Stimulated activated CD4-positive, alpha-beta T cell treated with anti-CD3 and anti-CD28 coated beads, Interleukin-12 subunit alpha, Interleukin-12 subunit beta, amount 100 ng/mL, for 48 hours (primary cell): Measurements from ENCODE around the gene ADAMTSL5.
"Not testable (repeated sequence)": the region's sequence is repeated elsewhere in the genome, so short reads cannot be mapped to it uniquely, and the experiment has no call there.

Experiments used
- DNase-seq, 3 donors: peaks; one replicate each; pipeline ENCODE4 v3.0.0-alpha.2; 2020; ENCODE audit warnings: low read depth in 2 of 3, low spot score in 1 of 3

The ADAMTSL5 gene

GRCh38 chr19:1514295-1514661 lies 1.5 kb upstream of the ADAMTSL5 start:
- DNase-seq, result no peak

- DNase-seq, result peak; percentile 60 to 68 (median 66)
Measured at GRCh38 chr19:1513499-1514294, 878 bp upstream of the ADAMTSL5 start.

GRCh38 chr19:1511318-1512317 lies 1.2 kb downstream of the ADAMTSL5 start:
- DNase-seq, result no peak

DNA sequence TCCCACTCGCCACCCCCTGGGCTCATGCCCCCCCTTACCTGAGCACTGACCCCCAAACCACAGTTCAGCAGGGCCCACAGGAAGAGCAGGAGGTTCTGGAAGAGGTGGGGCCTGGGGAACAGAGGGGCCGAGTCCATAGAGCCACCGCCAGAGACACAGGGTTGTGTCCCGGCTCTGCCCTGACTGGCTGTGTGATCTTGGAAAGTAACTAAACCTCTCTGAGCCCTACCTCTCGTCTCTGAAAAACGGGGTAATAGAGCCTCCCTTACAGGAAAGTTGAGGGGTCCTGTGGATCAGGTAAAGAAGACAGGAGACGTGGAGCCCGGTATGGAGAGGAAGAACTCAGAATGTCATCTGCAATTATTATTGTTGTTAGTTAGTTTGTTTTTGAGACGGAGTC lies 2.0 kb downstream of the ADAMTSL5 start:
- DNase-seq, result no peak

DNA sequence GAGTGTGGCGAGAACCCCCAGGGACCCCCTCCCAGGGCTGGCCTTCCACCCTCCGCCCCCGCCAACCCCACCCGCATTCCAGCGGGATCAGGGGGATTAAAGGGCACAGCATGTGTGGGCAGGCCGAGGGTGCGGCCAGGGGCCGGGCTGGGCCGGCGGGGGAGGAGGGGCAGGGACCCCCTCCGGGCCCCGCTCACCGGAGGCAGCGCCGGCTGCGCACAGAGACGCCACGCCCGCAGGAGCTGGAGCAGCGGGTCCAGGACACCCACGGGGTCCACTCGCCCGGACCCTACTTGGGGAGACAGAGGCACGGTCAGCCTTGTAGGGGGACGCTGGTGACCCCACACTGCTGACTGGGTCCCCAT lies 2.4 kb downstream of the ADAMTSL5 start:
- DNase-seq, result no peak

- no peak for DNase-seq
Measured at GRCh38 chr19:1509602-1510441, 3.0 kb downstream of the ADAMTSL5 start.

DNA sequence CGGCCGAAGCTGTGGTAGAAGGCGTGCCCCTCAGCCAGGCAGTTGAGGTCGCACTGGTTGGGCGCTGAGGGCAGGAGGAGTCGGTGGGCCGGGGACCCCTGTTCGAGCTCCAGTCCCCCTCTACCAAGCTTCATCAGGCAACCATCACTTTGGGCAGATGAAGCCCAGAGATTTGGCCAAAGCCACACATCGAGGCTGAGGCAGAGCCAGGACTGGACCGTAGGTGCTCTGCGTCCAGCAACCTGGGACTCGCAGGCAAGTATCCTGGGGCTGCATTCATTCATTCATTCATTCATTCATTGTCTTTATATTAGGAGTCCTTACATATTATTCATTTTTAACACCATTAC lies 4.3 kb downstream of the ADAMTSL5 start:
- DNase-seq, result no peak

GRCh38 chr19:1507763-1508506 lies 4.9 kb downstream of the ADAMTSL5 start:
- peak; percentile 86 to 95 (median 88) for DNase-seq

DNA sequence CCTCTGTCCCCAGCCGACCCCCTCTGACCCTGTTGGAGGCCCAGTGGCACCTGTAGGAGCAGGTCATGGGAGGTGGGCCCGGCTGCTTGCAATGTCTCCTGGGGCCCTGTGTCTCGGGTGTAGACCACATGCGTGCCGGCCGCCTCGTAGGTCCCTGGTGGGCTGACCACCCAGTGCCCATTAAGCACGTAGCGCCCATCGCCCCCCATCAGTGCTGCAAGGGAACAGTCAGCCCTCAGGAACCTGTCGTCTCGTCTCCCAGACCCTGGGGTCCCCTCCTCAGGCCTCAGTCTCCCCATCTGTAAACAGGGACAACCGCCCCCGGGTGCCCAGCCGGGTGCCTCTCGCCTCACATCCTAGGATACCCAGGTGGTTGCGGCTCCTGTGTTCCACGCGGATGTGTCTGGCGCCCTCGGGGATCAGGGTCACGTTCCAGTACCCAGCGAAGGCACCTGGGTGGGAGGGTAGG lies 5.6 kb downstream of the ADAMTSL5 start:
- no peak for DNase-seq

GRCh38 chr19:1505991-1506881 lies 6.6 kb downstream of the ADAMTSL5 start:
- no peak for DNase-seq

- no peak for DNase-seq
Measured at GRCh38 chr19:1505012-1505411, 7.8 kb downstream of the ADAMTSL5 start.

DNA sequence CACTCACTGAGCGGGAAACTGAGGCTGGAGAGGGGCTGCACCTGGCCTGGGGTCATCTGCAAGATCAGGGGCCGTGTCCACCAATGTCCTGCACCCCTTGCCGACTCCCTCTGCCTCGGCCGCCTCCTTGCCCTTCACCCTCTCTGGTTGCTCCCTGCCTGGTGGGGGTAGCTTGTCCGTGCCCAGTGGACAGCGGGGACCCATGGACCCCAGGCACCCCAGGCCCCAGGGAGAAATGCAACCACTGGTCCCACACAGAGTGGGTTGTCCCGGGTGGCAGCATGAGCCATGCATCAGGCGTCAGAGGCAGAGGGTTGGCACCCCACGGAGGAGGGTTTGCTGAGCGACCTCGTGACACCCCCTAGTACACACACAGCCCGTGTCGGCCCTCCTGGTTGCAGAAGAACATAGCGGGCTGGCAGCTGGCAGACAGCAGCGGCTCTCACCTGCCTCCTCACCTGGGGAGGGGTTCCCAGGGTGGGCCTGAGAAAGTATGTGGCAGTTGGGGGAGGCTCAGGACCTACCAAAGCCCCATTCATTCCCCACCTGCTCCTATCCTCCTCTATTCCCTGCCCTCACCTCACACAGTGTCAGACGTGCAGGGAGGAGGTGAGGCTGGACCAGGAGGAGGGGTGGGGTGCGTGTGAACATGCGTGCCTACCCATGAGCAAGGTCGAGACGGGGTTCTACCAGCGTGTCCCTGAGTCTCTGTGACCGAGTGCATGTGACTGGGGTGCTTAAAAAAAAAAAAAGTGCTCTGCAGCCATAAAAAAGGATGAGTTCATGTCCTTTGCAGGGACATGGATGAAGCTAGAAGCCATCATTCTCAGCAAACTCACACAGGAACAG lies 8.7 kb downstream of the ADAMTSL5 start:
- DNase-seq, result no peak

DNA sequence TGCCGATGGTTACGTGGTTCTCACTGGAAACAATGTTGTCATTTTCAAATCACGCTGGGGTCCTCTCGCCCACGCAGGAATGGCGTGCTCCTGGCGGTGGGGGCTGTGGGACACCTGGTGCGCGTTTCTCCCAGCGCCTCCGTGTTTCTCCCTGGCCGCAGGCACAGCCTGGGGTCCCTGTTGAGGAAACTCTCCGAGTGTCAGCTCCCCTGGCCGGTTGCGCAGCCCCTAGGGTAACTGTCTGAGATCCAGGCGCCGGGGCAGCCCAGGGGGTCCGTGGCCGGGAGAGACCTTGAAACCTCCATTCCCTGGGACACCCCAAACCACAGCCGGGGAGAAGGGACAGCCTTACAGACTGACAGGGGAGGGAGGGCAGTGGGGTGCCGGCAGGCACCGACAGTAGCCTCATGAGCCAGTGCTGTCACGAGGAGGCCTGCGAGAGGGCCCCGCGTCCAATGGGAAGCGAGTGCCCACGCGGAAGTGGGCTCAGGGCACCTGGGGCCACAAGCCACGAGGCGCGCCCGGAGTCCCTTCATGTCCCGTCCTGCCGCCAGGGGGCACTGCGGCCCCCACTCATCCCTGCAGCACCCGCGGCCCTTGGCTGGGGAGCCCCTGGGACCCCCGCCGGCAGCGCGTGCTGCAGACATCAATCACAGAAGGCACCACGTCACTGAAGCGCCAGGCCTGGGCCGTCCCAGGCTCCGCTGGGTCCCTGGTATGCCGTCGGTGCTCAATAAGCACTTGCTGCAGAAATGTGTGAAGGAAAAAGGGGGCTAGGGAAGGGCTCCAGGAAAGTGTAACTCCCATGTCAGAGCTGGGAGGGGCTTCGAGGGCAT lies 9.5 kb downstream of the ADAMTSL5 start:
- DNase-seq, result peak; percentile 58 to 70 (median 65)

GRCh38 chr19:1502433-1503088 lies 10.3 kb downstream of the ADAMTSL5 start:
- no peak for DNase-seq

DNA sequence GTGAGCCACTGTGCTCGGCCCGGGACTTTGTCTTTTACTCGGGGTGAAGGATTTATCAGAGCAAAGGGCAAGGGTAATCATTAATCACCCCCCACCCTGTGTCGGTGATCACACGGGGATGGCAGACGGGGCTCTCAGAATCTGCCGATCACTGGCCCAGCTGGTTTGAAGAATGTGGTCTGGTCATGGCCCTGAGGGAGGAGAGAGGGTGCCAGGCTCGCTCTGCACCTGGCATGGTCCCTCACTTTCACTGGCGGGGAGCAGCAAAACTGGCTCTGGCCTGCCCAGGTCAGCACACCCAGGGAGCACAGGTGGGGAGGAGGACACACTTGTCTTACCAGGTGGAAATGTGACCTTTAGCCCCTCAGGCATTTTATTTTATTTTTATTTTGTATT lies 11.6 kb downstream of the ADAMTSL5 start:
- DNase-seq, result no peak

GRCh38 chr19:1499231-1499630 lies 13.6 kb downstream of the ADAMTSL5 start:
- not testable (repeated sequence) for DNase-seq

GRCh38 chr19:1497578-1498235 lies 15.1 kb downstream of the ADAMTSL5 start:
- DNase-seq, result no peak
